Adipocyte (in vitro differentiated cells): ENCODE results near the gene SPCS2.

ENCODE experiments used
- DNase-seq: peaks from one replicate; pipeline ENCODE4 v3.0.0-alpha.2; 2015; ENCODE audit warnings: low read depth
- H3K27me3 ChIP-seq: replicated peaks from 2 replicates; pipeline ENCODE4 v1.7.0; 2013; ENCODE audit warnings: mild to moderate bottlenecking, low read length, moderate library complexity; ENCODE audit not compliant: control insufficient read depth, insufficient read depth
- H3K36me3 ChIP-seq: 2 replicates; pipeline ENCODE4 v1.7.0; 2013; ENCODE audit warnings: low read length, mild to moderate bottlenecking, moderate library complexity; ENCODE audit not compliant: control insufficient read depth, insufficient read depth, severe bottlenecking
- H3K4me1 ChIP-seq: 2 replicates; pipeline ENCODE4 v1.7.0; 2013; ENCODE audit warnings: mild to moderate bottlenecking, low read length, moderate library complexity; ENCODE audit not compliant: control insufficient read depth, insufficient read depth
- H3K4me3 ChIP-seq: 2 replicates; pipeline ENCODE4 v1.7.0; 2013; ENCODE audit warnings: mild to moderate bottlenecking, low read length, moderate library complexity
- H3K9ac ChIP-seq: 2 replicates; pipeline ENCODE4 v1.7.0; 2013; ENCODE audit warnings: mild to moderate bottlenecking, low read length, moderate library complexity
- H3K9me3 ChIP-seq: 2 replicates; pipeline ENCODE4 v1.7.0; 2013; ENCODE audit warnings: mild to moderate bottlenecking, low read length, moderate library complexity; ENCODE audit not compliant: control insufficient read depth

SPCS2 gene

GRCh38 chr11:75024764-75025211 is 75.7 kb downstream of the SPCS2 start:
- no peak for DNase-seq
- Histone ChIP-seq H3K9me3 (no peaks in the 10 kb centered on the region), H3K36me3 (no peaks in the 10 kb centered on the region), H3K9ac (no peak overlapping the region), H3K4me1 (peaks cover 14% of the 10 kb centered on the region), H3K27me3 (peaks cover 3% of the 10 kb centered on the region), H3K4me3 (no peak overlapping the region)

GRCh38 chr11:75025561-75025960 is 76.5 kb downstream of the SPCS2 start:
- H3K36me3 ChIP-seq, result no peaks in the 10 kb centered on the region
- no peak overlapping the region for H3K4me3 ChIP-seq
- no peak overlapping the region for H3K9ac ChIP-seq
- peaks cover 14% of the 10 kb centered on the region for H3K4me1 ChIP-seq
- H3K27me3 ChIP-seq, result peaks cover 3% of the 10 kb centered on the region
- no peaks in the 10 kb centered on the region for H3K9me3 ChIP-seq
- DNase-seq, result no peak

GRCh38 chr11:75028321-75028720 is 79.3 kb downstream of the SPCS2 start:
- no peak for DNase-seq
- H3K27me3 ChIP-seq, result no peaks in the 10 kb centered on the region
- no peak overlapping the region for H3K9ac ChIP-seq

More at GRCh38 chr11:75028321-75028720, 79.3 kb downstream of the SPCS2 start:
- Histone ChIP-seq H3K9me3 (no peaks in the 10 kb centered on the region), H3K4me3 (no peak overlapping the region), H3K4me1 (peaks cover 21% of the 10 kb centered on the region), H3K36me3 (no peaks in the 10 kb centered on the region)
